GM21737 (cell line): ENCODE measurements around the gene TBL2.
A peak's percentile ranks its signal among the peaks of the same experiment; 100 is the strongest.
"Not testable (repeated sequence)": the region's sequence is repeated elsewhere in the genome, so short reads cannot be mapped to it uniquely, and the experiment has no call there.

ENCODE experiments used
- ATAC-seq: cut with Tn5 transposase; IDR thresholded peaks from one replicate; pipeline ENCODE4 v1.9.1; 2021; ENCODE audit warnings: mild to moderate bottlenecking, moderate library complexity; ENCODE audit not compliant: unreplicated experiment

The TBL2 gene

GRCh38 chr7:73570977-73571376 is 7.4 kb downstream of the TBL2 start:
- no peak for ATAC-seq

DNA sequence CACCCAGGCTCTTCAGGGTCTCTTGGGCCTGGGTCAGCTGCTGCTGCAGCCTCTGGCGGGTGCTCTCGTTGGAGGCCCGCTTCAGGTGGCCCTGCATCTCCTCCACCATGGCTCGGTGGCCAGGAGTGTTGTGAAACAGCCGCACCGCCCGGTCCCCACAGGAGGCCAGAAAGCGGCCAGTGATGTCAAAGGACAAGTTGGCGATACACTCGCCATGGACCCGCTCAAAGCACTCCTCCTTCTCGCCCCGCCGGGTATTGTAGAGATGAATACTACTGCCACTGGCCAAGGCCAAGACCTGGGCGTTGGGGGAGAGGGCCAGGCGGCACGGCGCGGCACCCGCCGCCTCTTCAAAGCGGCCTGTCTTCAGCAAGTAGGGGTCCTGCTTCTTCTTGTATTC is 7.9 kb downstream of the TBL2 start:
- ATAC-seq = no peak

- ATAC-seq = no peak
Measured at GRCh38 chr7:73569042-73569608, 9.3 kb downstream of the TBL2 start.

DNA sequence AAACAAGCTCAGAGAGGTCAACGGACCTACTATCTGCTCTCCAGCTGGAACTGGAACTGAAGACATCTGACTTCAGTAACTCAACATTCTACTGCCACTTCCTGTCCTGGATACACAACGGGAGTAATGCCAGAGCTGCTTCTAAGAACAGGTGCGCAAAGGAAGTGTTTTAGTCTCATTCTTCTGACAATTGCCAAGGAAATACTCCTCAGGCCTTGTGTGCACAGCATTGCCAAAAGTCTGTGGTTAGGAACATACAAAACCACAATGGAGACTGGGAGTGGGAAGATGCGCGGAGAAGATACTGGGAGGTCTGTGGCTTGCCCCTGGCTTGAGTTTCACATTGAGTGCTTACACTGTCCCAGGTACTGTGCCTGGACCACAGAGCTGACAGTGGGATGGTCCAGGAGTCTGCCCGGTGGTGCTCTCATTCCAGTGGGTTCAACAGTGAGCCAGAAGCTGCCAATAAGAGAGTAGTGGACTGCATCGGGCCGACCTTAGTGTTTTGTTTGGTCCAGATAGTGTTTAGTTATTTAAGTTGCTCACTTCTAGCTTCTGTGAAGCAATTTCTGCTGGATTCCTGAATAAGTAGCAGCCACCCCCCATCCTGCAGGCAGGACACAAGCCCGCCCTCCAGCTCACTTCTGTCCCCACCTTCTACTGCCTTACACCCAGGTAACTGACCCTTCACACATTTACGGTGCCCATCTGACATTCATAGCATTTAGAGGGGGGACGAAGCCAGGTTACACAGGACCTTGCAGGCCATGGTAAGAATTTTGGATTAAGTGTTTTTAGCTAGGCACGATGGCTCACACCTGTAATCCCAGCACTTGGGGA is 10.3 kb downstream of the TBL2 start:
- ATAC-seq = no peak

- no peak for ATAC-seq
Measured at GRCh38 chr7:73567140-73567539, 11.2 kb downstream of the TBL2 start.

DNA sequence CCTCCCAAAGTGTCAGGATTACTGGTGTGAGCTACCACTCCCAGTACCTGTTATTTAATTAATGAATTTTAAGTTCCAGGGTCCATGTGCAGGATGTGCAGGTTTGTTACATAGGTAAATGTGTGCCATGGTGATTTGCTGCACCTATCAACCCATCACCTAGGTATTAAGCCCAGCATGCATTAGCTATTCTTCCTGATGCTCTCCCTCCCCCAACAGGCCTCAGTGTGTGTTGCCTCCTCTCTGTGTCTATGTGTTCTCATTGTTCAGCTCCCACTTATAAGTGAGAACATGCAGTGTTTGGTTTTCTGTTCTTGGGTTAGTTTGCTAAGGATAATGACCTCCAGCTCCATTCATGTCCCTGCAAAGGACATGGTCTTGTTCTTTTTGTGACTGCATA is 11.9 kb downstream of the TBL2 start:
- ATAC-seq = not testable (repeated sequence)

- ATAC-seq = no peak
Measured at GRCh38 chr7:73565675-73566340, 12.6 kb downstream of the TBL2 start.

GRCh38 chr7:73560109-73560835 is 18.1 kb downstream of the TBL2 start:
- ATAC-seq = no peak

GRCh38 chr7:73557397-73558257 is 20.8 kb downstream of the TBL2 start, which contains the start of gene BCL7B:
Gene BCL7B (minus strand): TSS chr7:73557690. CDS start chr7:73557578, 112 bp downstream.
- ATAC-seq = peak; percentile 41

DNA sequence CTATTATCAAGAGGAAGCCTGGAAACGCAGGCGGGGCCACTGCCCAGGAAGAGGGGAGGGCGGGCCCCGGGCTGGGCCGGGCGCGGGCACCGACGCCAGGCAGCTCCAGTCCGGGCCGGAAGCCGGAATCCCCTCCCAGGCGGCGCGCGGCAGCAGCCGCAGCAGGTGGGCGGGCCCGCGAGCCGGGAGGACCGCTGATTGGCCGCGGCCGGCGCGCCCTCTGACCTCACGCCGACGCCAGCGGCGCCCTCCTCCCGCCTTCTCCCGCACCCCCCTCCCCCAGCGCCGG is 21.3 kb downstream of the TBL2 start:
- peak; percentile 88 for ATAC-seq

- no peak for ATAC-seq
Measured at GRCh38 chr7:73556208-73557107, 21.9 kb downstream of the TBL2 start.

DNA sequence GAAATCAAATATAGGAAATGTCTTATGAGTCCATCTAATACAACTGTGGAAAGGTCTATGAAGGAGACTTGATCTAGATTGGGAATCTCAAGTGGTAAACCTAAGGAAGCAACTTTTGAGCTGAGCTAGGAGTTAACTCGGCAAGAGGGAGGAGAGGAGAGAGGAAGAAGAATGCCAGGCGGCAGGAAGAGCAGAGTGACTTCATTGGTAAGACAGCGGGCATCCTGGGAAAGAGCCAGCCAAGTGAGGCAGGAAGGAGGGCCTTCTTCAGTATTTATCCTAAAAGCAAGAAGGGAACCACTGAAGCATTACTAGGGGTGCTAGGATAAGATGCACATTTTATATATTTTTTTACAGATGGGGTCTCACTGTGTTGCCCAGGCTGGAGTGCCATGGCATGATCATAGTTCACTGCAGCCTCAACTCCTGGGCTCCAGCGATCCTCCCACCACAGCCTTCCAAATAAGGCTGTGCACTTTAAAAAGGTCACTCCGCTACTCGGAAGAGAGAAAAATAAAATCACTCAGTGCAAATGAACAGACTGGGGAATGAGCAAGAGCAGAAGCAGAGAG is 22.9 kb downstream of the TBL2 start:
- ATAC-seq = no peak

- not testable (repeated sequence) for ATAC-seq
Measured at GRCh38 chr7:73550093-73550492, 28.3 kb downstream of the TBL2 start.

GRCh38 chr7:73549176-73549575 is 29.2 kb downstream of the TBL2 start:
- ATAC-seq = no peak

- ATAC-seq = no peak
Measured at GRCh38 chr7:73547841-73548240, 30.5 kb downstream of the TBL2 start.

GRCh38 chr7:73544678-73545077 is 33.7 kb downstream of the TBL2 start:
- no peak for ATAC-seq

DNA sequence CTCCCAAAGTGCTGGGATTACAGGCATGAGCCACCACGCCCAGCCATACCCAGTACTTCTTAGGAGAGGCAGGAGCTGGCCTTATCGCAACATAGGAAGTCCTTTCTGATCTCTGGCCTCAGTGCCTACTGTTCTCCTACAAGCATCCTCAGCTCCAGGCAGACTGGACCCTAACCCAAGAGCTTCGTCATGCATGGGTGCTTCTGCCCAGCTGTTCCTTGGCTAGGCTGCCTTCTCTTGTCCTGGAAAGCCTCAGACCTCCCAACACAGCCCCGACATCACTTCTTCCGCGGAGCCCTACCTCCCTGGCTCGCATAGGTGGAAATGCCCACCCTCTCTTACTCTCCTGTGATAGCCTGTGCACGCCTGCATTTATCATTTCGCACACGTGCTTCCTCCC is 36.7 kb downstream of the TBL2 start:
- no peak for ATAC-seq

DNA sequence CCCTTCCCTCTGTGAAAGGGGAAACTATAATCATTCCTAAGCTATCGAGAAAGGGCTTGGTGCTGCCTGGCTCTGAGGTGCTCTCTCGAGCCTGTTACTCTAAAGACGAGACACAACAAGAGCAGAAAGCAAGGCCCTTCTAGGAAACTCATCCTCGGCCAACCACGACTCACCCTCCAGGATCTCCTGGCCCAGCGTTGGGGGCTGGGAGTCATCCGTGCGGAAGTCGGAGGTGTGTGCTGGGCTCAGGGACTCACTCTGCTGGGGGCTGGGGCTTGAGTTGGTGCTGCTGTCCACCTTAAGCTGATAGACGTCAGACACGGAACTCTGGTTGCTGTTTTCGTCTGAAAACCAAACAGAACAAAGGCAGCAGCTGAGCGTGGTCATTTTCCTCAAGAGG is 38.7 kb downstream of the TBL2 start:
- no peak for ATAC-seq

DNA sequence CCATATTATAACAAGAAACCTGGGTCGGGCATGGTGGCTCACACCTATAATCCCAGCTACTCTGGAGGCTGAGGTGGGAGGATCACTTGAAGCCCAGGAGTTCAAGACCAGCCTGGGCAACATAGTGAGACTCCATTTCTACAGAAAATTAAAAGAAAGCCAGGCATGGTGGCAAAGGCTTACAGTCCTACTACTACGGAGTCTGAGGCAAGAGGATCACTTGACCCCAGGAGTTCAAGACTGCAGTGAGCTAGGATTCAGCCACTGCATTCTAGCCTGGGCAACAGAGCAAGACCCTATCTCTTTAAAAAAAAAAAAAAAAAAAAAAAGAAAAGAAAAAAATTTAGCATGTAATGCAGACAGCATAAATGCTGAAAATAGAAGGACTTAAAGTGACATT is 39.9 kb downstream of the TBL2 start:
- not testable (repeated sequence) for ATAC-seq
